PFSK-1 (cell line): ENCODE results near the gene TOE1.

ENCODE experiments used
- FOXP2 ChIP-seq: optimal IDR thresholded peaks from 2 replicates; pipeline ENCODE3; 2011; ENCODE audit warnings: borderline replicate concordance, control low read depth, inconsistent platforms; ENCODE audit not compliant: insufficient read depth; ENCODE audit errors: extremely low read length, extremely low read depth
- POLR2AphosphoS5 ChIP-seq: IDR thresholded peaks from 2 replicates; pipeline ENCODE4 v1.6.1; 2012; ENCODE audit warnings: low read depth, mild to moderate bottlenecking, control low read depth, low read length, moderate library complexity
- REST ChIP-seq, 2 experiments: IDR thresholded peaks; 2 replicates each; pipeline versions ENCODE4 v1.6.1 to v1.8.0; 2011 to 2012; ENCODE audit warnings: low read depth in 2 of 2, low read length in 2 of 2, control low read depth in 1 of 2, inconsistent platforms in 1 of 2, mild to moderate bottlenecking in 1 of 2, moderate library complexity in 1 of 2; ENCODE audit not compliant: insufficient read depth in 1 of 2
- SIN3A ChIP-seq: IDR thresholded peaks from 2 replicates; pipeline ENCODE4 v1.6.1; 2012; ENCODE audit warnings: mild to moderate bottlenecking, low read length, moderate library complexity, borderline replicate concordance; ENCODE audit not compliant: insufficient read depth
- TAF1 ChIP-seq: IDR thresholded peaks from 2 replicates; pipeline ENCODE4 v1.6.1; 2012; ENCODE audit warnings: low read length, control low read depth, borderline replicate concordance; ENCODE audit not compliant: insufficient read depth

GRCh38 chr1:45304311-45305081 lies 35.5 kb upstream of the TOE1 start:
- no peak for TF ChIP-seq POLR2AphosphoS5
- TF ChIP-seq TAF1 = no peak
- TF ChIP-seq REST (IDR thresholded peaks at IDR 0.05; ENCODE audit: insufficient read depth in 1 of 2, low read depth in 2 of 2, low read length in 2 of 2) = no peak
- no peak for TF ChIP-seq FOXP2
- TF ChIP-seq SIN3A = no peak
